Cortex of kidney (tissue), 1 donor: ENCODE results near the gene RTN4.
"Not testable (repeated sequence)": the region's sequence is repeated elsewhere in the genome, so short reads cannot be mapped to it uniquely, and the experiment has no call there.

ENCODE experiments used
- DNase-seq: peaks from one replicate; lab custom pipeline; 2025; lab: John Stamatoyannopoulos, UW

RTN4 gene

GRCh38 chr2:55010149-55010591 lies 40.1 kb downstream of the RTN4 start:
- DNase-seq: no peak

DNA sequence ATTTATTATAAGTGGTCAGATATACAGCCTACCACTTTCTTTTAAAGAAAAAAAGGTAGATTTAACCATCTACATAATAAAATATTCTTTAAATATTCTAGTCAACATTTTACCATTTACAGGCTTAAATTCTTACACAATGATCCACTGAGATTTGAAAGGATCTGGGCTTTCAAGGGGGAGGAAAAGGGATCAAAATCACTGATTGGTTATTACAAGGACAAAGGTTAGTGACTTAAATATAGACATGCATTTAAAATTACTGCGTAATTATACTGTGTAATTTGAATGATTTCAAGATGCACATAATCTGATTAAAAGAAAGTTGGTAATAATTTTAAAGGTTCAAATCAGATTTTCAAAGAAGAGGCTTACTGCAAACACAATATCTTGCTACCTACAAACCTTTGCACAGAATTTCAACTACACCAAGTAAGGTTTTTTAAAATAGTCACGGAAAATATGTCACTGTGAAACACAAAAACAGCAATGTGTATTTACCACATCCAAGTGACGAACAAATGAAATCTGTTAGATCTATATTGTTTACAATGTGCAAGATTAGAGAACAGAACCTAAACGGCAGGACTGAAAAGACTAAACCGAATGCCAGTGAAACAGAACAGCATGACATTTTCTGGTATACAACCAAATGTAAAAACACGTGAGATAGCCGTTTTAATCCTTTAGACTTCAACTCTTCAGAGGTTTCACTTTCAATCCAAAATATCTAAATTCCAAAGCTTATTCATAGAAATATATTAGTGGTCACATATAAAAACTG lies 40.8 kb downstream of the RTN4 start:
- no peak for DNase-seq

DNA sequence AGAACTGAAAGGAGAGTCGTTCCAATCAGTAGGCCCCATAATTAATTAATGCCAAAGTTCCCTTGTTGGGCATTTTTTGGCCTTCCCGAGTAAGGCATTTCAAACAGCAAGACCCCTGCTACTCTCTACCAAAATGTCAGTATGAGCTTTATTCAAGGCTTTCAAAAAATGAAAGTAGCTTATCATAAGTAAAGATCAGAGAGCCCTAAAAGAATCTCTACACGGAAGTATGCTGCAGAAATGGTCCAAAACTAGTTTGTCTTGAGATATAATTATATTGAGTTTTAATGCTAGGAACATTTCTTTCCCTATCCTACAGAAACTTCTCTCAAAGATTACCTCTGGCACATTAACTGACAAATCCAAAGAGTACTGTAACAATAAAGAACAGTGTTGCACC lies 43.9 kb downstream of the RTN4 start:
- no peak for DNase-seq

- no peak for DNase-seq
These were observed 46.3 kb downstream of the RTN4 start for GRCh38 chr2:55003706-55004639.

DNA sequence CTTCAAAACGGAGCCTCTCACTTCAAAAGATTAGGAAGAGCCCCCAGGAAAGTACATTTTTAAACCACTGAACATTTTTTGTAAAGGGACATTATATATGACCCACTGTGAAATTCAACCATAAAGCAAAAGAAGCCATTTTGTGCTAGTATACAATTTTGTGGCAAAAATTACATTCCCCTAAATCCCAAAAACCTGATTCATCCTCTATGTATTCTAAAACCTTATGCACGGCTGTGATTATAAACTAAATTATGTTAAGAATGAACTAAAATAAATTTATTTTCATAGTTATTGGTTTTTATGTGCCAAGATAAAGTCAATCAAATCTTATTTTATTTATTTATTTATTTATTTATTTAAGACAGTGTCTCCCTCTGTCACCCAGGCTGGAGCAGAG lies 48.5 kb downstream of the RTN4 start:
- no peak for DNase-seq

GRCh38 chr2:55000341-55000740 lies 49.9 kb downstream of the RTN4 start:
- no peak for DNase-seq

- DNase-seq: no peak
These were observed 51.1 kb downstream of the RTN4 start for GRCh38 chr2:54999182-54999581.

GRCh38 chr2:54997826-54998225 lies 52.4 kb downstream of the RTN4 start:
- no peak for DNase-seq

GRCh38 chr2:54995553-54995952 lies 54.7 kb downstream of the RTN4 start:
- no peak for DNase-seq

GRCh38 chr2:54990694-54991093 lies 59.6 kb downstream of the RTN4 start:
- not testable (repeated sequence) for DNase-seq

DNA sequence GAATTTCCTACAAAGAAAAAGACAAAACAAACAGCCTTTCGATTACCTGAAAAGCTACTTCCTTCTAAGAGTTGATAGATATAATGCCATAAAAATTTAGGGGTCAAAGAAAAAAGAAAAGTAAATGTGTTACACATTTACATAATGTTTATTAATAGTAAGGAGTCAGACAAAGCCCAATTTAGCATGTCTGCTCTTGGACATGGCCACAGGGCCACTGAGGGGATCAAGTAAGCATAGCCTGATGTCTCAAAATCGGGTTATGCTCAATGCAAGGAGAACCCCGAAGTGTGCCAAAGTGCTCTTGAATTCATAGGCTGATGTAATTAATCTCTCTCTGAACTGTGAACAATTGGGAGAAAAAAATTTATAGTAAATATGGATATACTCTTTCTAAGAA lies 61.6 kb downstream of the RTN4 start:
- DNase-seq: no peak

- DNase-seq: no peak
These were observed 64.0 kb downstream of the RTN4 start for GRCh38 chr2:54986264-54986663.

DNA sequence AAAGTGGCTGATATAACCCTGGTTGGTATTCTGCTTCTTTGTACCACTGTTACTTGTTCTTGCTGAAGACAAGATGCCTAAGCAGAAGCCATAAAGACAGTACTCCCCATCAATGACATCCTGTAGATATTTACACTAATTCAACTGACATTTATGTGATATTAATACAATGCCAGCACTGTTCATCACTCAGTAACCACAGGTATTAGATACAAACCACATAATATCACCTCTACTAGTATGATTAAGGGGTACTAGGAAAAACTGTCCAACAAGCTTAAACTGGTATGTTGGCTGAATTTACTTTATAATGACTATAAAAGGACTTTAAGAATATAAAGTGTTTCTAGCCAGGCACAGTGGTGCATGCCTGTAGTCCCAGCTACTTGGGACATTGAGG lies 65.8 kb downstream of the RTN4 start:
- DNase-seq: no peak

DNA sequence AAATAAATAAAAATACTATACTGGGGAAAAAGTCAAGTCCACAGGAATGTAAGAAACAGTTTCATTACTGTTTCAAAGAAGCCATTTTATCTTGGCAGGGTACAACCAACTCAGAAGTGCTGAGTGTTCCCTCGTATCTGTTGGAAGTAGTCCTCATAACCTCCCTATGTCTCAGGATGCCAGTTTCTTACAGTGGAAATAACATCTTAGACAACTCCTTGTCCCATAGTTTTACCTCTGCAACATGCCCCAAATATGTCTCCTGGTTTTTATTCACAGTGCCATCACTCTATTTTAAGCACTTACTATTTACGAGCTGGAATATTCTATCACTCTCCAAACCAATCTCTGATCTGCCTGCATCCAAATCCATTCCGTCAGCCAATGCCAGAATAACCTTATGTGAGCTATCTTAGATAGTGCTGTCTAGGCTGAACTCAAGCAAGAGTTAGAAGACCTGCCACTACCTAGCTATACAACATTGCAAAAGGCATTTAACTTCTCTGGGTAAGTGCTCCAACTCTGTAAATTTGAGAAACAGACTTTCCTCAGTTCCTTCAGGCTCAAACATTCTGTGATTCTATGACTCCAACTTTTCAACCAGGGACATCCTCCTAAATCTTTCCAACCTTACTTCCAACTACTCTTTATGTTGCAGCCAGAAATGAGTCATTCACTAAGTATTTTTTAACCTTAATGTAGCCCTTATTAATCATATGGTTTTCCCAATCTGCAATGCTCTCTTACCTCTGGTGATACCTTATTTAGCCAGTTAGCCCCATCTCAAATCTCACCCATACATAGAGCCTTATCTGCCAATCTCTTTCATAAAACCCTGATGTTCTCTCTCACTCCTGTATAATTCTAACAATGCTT lies 66.7 kb downstream of the RTN4 start:
- DNase-seq: no peak

DNA sequence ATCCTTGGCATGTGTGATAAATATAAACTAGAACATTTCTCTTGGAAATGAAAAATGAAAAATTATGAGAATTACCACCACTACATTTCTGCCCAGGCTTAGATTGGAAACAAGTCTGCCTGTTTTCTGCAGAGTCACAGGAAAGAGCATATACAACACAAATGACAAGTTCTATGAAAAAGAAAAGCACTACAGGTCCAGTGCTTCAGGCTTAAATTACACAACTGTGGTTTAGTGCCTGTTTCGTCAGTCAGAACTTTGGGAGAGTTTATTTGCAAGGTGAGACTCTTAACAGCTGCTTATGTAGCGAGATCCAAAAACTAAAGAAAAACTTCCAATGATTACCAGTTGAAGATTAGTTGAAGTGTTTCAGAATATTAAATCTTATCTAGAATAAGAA lies 68.9 kb downstream of the RTN4 start:
- no peak for DNase-seq

- DNase-seq: no peak
These were observed 70.8 kb downstream of the RTN4 start for GRCh38 chr2:54979321-54980044.

DNA sequence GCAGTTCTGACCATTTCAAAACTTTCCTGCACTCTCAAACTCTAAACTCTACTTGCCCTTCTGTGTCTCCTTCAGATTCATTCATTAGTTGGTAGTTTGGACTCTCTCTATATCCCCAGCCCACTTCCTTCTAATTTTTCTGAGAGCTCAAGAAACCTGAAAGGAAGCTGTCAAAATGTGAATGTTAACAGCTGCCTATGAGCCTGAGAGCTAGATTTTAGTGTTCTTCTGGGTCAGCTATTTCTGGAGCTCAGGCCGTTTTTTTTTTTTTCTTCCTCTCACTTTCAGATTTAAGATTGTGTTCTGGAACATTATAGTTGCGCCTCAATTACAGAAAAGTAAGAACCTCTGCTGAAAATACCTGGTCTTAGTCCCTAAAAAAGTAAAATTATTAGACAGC lies 73.1 kb downstream of the RTN4 start:
- DNase-seq: no peak

DNA sequence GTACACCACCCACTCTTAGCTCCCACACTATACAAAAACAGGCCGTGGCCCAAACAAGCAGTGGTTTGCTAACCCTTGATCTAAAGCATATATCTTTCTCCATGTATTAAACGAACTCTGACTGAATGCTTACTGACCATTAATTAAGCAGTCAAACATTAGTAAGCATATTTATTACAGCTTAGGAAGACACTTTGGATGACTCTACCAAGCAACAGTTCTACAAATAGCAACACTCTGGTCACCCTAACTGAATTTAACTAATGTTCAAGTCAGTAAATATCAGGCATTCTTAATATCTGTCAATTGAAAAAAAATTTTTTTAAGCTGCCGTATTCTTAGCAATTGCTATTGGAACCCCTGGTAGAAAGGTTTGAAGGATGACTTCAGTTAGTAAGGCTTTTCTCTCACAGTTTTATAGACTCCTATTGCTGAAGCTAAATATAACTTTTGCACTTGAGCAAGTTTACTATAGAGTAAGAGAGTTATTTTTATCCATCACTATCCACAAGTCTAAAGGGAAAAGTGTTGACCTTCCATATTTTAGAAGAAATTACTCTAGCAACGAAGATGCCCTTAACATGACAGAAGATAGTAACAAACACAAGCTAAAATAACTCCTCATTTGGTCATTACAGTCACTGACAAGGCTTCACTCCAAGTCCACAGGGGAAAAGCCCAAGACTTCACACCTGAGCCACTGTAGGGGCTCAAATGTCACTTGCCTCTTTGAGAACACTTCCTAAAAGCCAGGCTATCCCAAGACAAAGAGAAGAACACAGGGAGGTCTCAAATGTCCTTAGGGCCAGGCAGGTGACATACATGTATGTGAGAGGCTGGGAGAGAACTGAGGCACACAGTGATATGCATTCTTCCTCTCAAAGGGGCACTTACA lies 74.4 kb downstream of the RTN4 start:
- no peak for DNase-seq

GRCh38 chr2:54975175-54975574 lies 75.1 kb downstream of the RTN4 start:
- DNase-seq: no peak

- DNase-seq: no peak
These were observed 80.3 kb downstream of the RTN4 start for GRCh38 chr2:54969940-54970338.
